HCEC 1CT (cell line): ENCODE measurements around the gene SLC1A2.

Source experiments
- DNase-seq: peaks from one replicate; pipeline ENCODE4 v3.0.0-alpha.2; 2017

The SLC1A2 gene

DNA sequence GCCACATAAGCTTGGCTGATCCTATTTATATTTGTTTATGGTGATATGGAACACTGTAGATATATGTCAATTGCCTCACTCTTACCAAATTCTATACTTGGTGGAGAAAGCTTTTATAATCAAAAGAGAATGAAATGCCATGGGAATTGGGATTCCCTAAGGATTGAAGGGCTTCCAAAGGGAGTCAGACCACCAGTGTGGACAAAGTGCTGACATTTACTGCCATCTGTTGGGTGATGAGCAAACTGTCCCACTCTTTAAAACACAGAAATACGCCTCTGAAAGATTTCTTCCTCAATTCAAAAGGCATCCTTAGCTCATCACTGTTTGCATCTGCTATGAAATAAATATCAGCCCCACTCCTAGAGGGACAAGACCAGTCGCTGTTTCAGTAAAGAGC is 7.1 kb downstream of the SLC1A2 start:
- no peak for DNase-seq

DNA sequence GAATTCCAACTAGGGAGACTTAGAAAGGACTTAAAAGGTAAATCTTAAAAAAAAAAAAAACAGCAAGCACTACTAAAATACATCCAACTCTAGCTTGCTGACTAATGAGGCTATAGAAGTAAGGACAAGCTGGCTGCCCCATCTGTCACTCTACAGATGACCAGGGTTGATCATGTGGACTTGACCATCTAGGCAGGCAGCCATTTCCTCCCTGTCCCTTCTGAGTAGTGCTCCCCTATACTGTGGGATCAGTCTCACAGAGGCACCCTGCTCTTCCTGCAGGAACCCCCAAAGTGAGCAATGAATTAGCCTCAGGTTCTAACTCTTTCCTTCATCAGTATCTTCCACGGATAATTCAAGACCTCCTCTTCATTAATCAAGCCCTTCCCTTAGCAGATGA is 12.3 kb downstream of the SLC1A2 start:
- no peak for DNase-seq

DNA sequence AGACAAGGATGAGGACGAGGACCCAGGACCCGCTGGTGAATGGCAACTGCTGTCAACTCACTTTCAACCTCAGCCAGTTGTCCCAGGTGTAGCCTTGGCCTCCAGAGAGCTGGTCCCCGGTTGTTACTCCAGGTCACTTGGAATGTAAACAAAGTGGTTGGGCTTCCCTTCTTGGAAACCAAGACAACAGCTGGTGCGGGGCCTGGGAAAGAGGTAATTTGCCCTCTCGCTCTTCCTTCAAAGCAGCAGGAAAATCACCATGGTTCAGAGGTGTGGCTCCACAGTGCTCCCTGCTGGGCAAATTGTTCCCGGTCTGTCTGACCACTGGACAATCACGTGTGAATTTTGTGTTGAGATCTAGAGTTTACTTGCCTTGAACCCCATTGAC is 15.0 kb downstream of the SLC1A2 start:
- peak; percentile 31 for DNase-seq

DNA sequence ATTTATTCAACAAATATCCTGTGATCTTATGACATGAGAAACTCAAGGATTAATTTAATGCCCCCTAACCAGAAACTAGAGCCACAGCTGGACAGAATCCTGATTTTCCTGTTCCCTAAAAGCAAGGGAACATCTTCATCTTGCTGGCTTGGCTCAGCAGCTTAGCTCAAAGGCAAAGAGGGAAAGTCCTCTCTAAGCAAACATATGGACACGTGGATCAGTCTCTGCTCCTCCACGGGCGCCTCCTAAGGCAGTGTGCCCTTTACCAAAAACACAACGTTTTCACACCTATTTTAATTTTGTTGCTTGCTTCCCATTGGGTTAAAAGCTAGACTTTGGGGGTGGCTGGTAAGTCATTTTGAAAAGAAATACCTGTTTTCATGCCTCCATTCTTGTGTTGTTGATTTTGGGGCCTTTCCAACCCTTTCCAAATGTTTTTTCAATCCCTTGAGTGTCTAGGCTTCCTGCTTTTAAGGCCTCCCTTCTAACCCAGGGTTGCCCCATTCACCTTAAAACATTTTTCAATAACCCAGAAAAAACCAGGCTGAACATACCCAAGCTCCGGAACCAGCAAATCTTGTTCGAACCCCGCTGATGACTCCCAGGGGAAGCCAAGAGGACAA is 15.5 kb downstream of the SLC1A2 start:
- no peak for DNase-seq

DNA sequence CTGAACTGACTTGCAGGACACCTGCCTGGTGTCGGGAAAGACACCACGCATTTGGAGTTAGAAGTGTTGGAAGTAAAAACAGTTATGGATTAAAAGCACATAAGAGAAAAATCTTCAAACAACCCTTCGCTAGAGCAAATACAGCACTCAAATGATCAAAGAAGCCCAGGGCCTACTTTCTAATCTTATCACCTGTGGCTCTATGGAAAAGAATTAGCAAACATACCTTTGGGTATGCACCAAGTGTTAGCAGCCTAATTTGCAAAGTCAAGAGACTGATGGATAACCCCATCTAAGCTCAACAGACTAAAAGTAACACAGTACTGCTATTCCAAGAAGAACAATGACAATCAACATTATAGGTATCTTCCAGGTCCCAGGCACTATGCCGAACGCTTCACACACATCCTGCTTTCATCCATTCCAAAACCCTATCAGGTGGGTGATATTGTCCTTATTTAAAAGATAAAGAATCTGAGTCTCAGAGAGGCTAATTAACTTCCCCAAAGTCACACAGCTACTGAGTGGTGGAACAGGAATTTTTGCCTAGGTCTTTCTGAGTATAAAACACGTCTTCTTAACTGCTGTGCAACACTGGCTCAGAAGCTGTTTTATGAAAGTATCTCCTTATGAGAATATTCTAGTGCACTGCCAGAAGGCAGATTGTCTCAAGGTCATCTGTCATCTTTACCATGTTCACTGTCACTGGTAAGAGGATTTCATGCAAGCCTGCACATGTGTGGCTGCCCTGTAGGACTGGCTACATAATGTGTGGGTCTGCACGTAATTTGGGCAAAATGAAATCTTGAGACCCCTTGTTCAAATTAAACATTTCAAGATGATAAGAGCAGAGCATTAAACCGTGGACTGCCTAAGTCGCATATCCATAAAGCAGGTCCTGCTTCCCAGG is 16.4 kb downstream of the SLC1A2 start:
- no peak for DNase-seq

DNA sequence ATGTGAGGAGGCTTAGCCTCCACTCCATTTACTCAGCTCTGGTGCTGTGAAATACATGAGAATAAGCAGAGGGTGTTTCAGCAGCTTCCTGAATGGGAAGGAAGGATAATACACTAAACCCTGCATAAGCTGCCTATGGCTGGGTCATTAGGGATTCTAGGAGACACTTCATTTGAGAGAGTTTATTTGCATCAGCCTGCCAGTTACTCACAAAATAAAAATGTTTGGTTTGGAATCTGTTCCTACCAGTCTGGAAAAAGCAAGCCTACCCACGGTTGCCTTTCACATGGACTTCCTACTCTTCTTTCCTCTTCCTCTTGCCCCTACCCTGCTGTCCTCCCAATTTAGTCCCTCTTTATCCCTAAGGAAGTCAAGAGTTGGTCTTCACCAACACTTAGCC is 20.5 kb downstream of the SLC1A2 start:
- DNase-seq = no peak

DNA sequence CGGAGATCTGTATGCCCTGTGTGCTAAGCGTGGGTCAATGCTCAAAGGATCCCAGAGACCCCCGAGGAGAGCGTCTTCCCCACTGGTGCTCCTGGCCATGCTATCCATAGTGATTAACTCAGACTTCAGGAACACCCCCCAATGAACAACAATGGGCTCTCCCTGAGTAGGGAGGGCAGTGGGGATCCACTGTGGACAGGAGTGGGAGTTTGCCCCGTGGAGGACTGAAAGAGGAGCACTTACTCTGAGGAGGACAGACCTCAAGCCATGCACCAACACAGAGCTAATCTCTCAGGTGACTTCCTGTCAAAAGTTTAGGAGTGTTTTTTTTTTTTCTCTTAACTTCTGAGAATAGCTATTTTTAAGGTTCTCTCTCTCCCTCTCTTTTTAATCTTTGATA is 24.4 kb downstream of the SLC1A2 start:
- no peak for DNase-seq

DNA sequence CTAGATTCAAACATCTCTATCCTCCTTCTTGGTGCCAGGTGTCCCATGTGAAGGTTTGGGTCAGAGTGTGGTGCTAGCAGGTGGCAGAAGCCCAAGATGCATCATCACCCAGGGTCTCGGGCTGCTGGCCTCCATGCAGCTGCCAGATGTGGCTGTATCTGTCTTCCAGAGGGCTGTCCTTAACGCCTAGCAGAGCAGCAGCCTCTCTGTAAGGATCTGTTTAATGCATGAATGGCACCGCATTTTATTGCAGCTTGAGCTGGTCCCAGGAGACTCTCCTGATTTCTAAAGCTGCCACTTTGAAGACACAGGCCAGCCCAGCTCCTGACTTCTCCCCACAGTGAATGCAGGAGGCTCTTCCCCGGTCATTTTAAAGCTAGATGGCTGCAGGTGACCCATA is 26.3 kb downstream of the SLC1A2 start:
- no peak for DNase-seq

DNA sequence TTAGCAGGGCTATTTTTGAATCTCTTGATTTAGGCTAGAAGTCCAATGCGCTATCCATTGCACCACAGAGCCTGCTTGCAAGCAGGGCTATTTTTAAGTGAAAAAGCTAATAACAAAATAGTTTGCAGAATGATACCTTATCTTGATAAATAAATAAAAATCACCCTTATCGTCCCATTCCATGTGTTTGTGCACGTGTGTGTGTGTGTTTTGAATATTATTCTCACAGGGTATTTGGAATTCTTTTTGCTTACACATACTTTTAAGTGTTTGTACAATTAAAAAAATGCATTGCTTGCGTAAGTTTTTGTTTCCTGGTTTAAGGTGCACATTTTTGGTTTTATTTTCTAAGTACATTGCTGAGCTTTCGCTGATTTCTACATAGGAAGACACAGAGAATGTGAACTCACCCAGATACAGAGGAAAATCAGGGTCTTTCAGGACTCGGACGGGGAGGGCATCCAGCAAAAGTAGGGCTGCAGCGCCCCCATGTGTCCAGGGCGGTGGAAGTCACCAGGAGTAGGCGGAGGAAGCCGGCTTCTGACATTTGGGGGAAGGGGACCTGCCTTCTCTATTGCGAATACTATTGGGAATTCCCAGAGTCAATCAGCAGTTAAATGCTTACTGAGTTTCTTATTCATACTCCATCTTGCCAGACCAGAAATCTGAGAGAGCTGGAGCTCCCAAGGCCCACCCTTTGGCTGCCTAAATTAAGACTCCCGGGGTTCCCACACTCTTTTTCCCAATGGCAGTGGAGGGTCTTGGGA is 27.3 kb downstream of the SLC1A2 start:
- DNase-seq = peak; percentile 64

DNA sequence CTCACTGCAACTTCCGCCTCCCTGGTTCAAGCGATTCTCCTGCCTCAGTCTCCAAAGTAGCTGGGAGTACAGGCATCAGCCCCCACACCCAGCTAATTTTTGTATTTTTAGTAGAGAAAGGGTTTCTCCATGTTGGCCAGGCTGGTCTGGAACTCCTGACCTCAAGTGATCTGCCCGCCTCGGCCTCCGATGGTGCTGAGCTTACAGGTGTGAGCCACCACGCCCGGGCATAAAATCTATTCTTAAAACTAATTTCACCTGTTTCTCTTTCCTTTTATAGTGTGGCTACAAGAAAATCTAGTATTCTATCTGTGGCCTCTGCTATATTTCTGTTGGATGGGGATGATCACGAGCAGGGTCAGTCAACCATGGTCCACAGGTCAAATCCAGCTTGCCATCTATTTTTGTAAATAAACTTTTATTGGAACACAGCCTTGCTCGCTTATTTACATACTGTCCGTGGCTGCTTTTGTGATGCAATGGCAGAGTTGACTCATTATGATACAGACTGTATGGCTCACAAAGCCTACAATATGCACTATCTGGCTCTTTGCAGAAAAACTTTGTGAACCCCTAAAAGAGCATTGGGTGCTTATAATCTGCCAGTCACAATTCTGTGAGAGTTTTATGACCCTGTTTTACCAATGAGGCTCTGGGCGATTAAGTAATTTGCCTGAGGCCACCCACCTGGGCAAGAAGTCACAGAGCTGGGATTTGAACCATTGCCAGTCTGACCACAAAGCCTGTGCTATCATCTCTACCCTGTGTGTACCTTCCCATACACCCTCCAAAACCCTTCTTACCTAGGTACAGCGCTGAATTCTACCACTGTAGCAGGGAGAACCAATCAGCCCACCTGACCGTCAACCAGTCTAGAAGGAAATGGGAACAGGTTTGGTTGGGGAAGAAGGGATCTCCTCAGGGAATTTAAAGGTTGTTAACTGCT is 28.3 kb downstream of the SLC1A2 start:
- DNase-seq = peak; percentile 84

DNA sequence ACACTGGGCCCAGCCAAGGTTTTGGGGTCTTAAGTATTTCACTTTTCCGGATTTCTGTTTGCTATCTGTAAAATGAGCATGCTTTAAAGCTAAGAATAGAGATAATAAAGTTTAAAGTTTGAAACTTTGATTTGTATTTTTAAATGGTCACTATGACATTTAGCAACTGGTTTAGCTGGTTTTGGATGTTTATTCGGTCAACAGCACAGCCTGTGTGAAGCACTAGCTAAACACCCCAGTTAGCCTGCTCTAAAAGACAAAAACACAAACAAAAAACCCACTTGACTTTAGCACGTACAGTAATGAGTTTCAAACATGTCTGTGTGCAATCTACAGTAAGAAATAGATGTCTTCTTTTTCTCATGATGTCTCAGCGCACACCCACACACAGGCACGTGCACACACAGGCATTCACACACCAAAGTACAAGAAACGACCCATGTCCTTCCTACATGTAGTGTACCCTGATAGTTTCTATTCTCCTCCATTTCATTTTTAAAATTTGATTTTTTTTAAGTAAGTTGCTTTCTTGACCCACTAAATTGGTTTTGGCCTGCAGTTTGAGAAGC is 29.4 kb downstream of the SLC1A2 start:
- DNase-seq = no peak

DNA sequence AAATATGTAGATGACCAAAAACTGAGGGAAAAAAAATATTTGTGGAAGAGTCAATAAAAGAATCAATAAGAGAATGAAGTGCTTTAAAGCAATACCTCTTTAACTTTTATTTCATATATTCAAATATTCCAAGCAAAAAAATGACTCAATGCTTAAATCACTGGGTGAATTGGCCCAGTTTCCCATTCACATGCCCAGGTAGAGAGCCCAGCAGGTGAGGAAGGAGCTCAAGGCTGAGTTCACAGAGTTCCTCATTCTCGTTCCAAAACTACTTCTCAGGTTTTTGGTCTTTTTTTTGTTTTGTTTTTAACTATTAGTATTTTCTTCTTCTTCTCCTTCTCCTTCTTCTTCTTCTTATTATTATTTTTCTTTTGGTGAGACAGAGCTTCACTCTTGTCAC is 30.2 kb downstream of the SLC1A2 start:
- no peak for DNase-seq

DNA sequence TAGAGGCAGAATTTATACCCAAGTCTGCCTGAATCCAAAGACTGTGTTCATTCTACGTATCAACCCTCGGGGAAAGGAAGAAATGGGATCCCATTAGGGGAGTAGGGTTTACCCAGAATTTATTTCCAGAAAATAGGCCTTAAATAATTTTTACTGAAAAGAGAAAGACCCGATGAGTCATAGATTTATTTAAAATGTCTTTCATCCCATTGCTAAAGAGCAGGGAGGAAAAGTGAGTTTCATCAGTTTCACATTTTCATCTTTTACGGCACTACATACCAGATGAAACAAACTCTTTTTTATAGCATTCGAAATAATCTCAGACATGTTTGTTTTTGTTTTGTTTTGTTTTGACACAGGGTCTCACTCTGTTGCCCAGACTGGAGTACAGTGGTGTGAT is 31.3 kb downstream of the SLC1A2 start:
- DNase-seq = no peak

DNA sequence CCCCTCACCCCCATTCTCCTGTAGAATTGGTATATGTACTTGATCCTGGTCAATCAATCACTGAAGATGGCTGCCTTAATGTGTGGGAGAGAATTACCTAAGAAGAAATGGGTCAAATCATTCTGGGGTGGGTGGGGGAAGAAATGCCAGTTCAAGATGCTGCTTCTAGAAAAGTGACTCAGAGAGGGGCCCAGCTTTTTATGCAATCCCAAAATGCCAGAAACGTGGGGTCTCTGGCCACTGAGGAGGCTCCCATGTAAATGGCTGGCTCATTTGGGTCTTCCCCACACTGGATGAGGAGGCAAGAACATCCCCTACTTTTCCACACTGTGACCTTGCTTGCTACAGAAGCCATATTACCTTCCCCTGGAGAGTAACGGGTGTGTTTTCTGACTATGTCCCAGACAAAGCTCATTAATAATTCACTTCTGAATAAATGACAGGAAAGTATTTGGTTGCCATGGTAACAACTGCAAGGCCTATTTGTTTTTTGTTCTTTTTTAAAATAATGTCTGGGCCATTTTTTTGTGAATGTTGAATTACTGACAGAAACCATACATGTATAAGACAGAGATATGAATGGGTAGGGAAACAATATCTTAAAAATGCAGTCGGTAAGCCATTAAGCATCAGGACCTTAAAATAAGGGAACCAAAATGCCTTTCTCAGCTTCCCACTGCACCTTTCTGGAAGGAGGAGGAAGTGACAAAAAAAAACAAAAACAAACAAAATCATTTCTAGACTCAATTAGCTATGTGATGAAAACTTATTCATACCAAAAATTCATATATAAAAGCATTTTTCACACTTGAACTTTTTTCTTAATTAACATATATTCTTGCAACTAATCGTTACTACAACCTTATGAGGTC is 32.0 kb downstream of the SLC1A2 start:
- DNase-seq = peak; percentile 42

DNA sequence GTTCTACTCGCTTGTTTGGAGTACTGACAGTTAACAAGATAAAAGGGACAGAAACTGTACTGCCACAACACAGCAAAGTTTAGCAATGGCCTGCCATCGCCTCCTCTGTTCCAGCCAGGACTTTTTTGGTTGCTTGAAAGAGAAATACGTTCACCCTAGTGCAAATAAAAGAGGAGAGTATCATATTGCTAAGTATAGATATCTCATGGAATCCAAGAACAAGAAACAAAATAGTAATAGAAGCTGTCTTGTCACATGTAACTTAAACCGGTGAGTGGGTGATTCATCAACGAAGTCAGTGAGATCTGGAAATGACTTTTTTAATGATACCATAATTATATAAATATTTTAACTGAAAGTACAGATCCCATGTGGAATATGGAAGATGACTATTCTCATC is 35.4 kb downstream of the SLC1A2 start:
- no peak for DNase-seq

DNA sequence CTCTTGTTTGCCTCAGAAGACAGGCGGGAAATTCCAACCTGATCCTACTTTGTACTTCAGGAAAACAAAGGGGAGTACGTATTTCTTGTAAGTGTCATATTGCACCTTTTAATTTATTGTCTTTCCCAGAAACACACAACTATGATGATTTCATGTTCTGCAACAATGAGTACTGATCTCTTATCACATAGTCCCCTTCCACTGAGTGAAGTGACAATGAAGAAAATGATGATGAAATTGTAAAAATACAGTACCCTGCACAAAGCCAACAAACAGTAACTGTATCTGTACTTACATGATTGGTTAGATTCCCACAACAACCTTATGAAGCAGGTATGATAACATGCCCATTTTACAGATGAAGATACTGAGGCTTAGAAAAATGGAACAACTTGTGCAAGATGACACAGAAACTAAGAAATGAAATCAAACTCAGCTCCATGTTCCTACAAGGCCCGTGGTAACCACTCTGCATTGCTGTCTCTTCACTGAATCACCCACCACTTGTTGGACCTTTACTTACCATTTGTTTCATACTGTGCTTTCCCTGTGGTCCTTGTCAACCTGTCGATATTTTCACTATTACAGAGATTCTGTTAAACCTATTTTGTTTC is 37.5 kb downstream of the SLC1A2 start:
- no peak for DNase-seq

DNA sequence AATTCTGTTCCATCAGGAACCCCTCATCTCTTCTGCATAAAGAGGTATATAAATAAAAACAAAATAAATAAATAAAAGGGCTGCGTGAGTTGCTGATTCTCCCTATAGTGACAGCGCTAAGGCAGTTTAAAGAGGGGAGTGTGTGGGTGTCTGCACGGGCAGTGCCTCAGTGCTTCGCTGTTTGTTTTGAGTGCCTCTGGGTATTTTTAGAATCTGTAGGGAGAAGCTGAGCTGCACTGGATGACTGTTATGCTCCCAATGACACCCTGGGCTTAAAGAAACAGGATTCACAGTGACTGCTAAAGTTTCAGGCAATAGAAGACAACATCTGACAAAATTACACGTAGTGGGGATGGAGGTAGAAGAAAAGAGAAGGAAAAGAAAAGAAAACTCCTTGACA is 38.8 kb downstream of the SLC1A2 start:
- no peak for DNase-seq

DNA sequence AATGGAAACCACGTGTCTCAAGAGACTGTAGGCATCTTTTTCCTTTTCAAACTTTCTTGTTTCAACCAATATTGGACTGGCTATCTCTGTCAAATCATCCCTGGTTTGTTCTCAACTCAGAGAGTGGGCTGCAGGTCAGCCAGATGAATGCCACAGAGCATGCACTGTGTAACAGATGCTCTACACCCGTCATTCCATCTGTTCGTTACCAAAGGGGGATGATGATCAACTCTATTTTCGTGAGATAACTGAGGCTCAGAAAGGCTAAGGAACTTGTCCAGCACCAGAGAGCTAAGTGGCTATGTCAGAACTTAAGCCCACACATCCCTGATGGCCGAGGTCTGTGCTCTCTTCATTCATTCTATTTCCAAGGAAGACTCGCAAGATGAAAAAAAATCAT is 42.1 kb downstream of the SLC1A2 start:
- DNase-seq = no peak

DNA sequence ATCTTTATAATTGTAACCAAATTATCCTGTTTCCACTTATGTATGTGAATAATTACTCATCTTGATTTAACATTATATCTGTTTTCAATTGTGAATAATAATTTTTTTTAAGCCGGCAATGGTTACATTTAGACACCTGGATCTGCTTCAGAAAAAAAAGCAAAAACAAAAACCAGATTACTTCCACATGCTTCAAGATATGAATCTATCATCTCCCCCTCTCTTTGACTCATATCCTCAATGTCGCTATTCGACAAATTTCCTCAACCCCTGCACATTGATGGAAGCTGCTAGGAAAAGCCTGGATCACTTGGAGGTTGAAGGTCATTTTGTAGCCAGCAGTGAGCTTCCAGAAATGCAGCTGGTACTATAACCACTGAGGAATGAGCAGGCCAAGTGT is 42.7 kb downstream of the SLC1A2 start:
- peak; percentile 37 for DNase-seq

DNA sequence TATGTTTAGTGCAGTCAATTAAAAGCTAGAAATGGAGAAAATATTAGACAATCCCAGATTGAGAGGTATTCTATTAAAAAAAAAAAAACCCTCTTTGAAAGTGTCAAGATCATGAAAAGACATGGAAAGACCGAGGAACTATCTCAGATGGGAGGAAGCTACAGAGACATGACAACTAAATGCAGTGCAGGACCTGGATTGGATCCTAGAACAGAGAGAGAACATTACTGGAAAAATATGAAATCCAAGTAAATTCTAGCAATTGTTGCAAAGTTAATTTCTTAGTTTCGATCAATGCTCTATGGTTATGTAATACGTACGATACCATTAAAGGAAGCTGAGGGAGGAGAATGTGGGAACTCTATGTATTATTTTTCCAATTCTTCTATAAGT is 43.2 kb downstream of the SLC1A2 start:
- DNase-seq = no peak
